HEK293 (cell line): Measurements from ENCODE around the gene SULF2.

Experiments used
- CTCF ChIP-seq: fragments of 450-650 bp; formaldehyde crosslinking; IDR thresholded peaks from 2 replicates; pipeline ENCODE4 v1.5.1; 2016; ENCODE audit warnings: missing biosample characterization, missing genetic modification characterization
- ZBTB21 ChIP-seq: fragments of 450-650 bp; formaldehyde crosslinking; IDR thresholded peaks from 2 replicates; pipeline ENCODE4 v1.5.1; 2017; ENCODE audit warnings: missing biosample characterization, missing genetic modification characterization
- ZNF280D ChIP-seq: fragments of 450-650 bp; formaldehyde crosslinking; IDR thresholded peaks from 2 replicates; pipeline ENCODE4 v1.5.1; 2016; ENCODE audit warnings: missing biosample characterization, missing genetic modification characterization
- ZNF530 ChIP-seq: fragments of 450-650 bp; formaldehyde crosslinking; IDR thresholded peaks from 2 replicates; pipeline ENCODE4 v1.5.1; 2016; ENCODE audit warnings: low read depth, missing biosample characterization, missing genetic modification characterization

GRCh38 chr20:47667531-47668312 is 117.6 kb downstream of the SULF2 start:
- TF ChIP-seq CTCF (tag by site-specific recombination) (no peak), ZNF280D (no peak), ZNF530 (no peak), ZBTB21 (no peak)
